Gastroesophageal sphincter (tissue), 4 donors: Measurements from ENCODE around the gene BMP8B. TPM values are rescaled to one million over a fixed set of nuclear protein-coding genes. Genes with fewer than 3 reads are reported as not detected.

ENCODE experiments used
- ATAC-seq: fragments of 150-250 bp; one replicate; pipeline ENCODE4 v1.9.1; 2016; ENCODE audit warnings: mild to moderate bottlenecking, moderate library complexity
- H3K27ac ChIP-seq, 4 donors: fragments of 200-600 bp; sonication (generic) in 3 of 4; 1 replicate in 3 of 4; 2 replicates in 1 of 4; pipeline ENCODE4 v1.5.1; 2016 to 2019
- H3K27me3 ChIP-seq: fragments of 200-600 bp; sonication (generic); one replicate; pipeline ENCODE4 v1.5.1; 2019
- H3K36me3 ChIP-seq, 2 donors: fragments of 200-600 bp; sonication (generic); one replicate each; pipeline ENCODE4 v1.5.1; 2019; ENCODE audit warnings: control low read depth in 1 of 2
- H3K4me1 ChIP-seq, 3 donors: fragments of 200-600 bp; sonication (generic); 1 replicate in 2 of 3; 2 replicates in 1 of 3; pipeline ENCODE4 v1.5.1; 2016 to 2019; ENCODE audit warnings: control low read depth in 2 of 3
- H3K4me3 ChIP-seq, 2 donors: fragments of 200-600 bp; sonication (generic); one replicate each; pipeline ENCODE4 v1.5.1; 2019; ENCODE audit warnings: mild to moderate bottlenecking in 1 of 2, moderate library complexity in 1 of 2
- H3K9me3 ChIP-seq, 3 donors: fragments of 200-600 bp; sonication (generic); one replicate each; pipeline ENCODE4 v1.5.1; 2017 to 2019; ENCODE audit warnings: control low read depth in 2 of 3
- EP300 ChIP-seq: sonication (generic); formaldehyde crosslinking; IDR thresholded peaks from one replicate; pipeline ENCODE4 v1.6.1; 2017; ENCODE audit warnings: antibody characterized with exemption, mild to moderate bottlenecking
- POLR2A ChIP-seq, 2 donors: fragments of 450-650 bp; IDR thresholded peaks; one replicate each; pipeline ENCODE4 v1.6.1; 2017; ENCODE audit warnings: antibody characterized with exemption in 2 of 2, mild to moderate bottlenecking in 2 of 2, moderate library complexity in 1 of 2
- POLR2AphosphoS5 ChIP-seq: sonication (generic); formaldehyde crosslinking; IDR thresholded peaks from one replicate; pipeline ENCODE4 v1.6.1; 2017; ENCODE audit warnings: antibody characterized with exemption
- WGBS, 2 donors: methylation state at CpG; one replicate each; pipeline ENCODE4 v1.1.5; 2018; ENCODE audit warnings: low coverage in 1 of 2; 5-methylcytosine and 5-hydroxymethylcytosine counted together
- small RNA-seq, 4 donors: library from RNA; depleted of rRNA; stranded (forward); fragments of <200 nt; gene quantifications; one replicate each; pipeline ENCODE3, GENCODE V24; 2016
- total RNA-seq, 4 donors: library from RNA; depleted of rRNA; stranded (reverse); fragments of >200 nt; gene quantifications; one replicate each; pipeline ENCODE4 v1.1.0, GENCODE V29; 2016
- TF ChIP-seq, protein P1 (sequence below), 4 experiments: fragments of 200-600 bp in 2 of 4; fragments of 450-650 bp in 2 of 4; sonication (generic) in 1 of 4; IDR thresholded peaks; one replicate each; pipeline ENCODE4 v1.5.1; 2017 to 2019; ENCODE audit warnings: antibody characterized with exemption in 4 of 4, mild to moderate bottlenecking in 2 of 4, moderate library complexity in 2 of 4

The BMP8B gene
- total RNA-seq, 4 donors from 2014 or later, result 2.0 to 4.5 (median 2.2) TPM

DNA sequence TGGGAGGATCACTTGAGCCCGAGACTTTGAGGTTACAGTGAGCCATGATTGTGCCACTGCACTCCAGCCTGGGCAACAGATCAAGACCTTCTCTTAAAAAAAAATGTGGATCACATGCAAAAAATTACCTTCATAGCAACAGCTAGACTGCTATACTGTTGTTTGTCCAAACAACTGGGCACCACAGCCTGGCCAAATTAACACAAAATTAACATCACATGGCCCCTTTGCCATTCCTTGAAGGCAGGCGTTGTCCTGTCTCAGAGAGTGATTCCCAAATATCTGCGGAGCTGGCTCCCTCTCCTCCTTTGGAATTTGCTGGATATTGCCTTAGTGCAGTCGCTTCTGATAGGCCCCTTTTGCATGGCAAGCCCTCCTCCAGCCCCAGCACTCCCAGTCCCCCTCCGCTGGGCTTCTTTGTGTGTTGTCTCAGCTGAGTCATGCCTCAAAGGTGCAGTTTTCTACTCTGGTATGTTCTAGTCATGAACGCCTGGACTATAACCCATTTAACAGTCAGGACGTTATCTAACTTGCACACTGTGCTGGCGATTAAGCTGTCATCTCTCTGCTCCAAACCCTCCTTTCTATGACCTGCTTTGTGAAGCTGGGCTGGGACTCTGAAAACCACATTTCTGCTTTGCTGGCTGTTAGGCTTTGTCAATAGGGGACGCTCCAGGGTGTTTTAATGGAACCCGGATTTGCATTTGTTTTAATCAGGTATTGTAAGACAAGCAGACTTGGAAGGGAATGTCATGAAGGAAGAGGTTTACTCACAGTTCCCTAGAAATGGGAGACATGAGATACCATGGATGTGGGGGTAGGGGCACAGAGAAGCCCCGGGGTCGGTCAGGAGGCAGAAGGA, 77.3 kb downstream of the BMP8B start:
- Histone ChIP-seq H3K36me3 (no peaks in the 10 kb centered on the region), H3K4me1 (no peaks in the 10 kb centered on the region), H3K9me3 (no peaks in the 10 kb centered on the region), H3K4me3 (no peak overlapping the region), H3K27ac (no peak overlapping the region), H3K27me3 (peaks cover 59% of the 10 kb centered on the region)
- 60 to 79% methylated on average over 5 of the region's 12 CpGs for WGBS, 2 donors
- TF ChIP-seq POLR2AphosphoS5 (no peak), POLR2A (IDR thresholded peaks at IDR 0.05) (no peak), EP300 (no peak)
- TF ChIP-seq, protein P1, sequence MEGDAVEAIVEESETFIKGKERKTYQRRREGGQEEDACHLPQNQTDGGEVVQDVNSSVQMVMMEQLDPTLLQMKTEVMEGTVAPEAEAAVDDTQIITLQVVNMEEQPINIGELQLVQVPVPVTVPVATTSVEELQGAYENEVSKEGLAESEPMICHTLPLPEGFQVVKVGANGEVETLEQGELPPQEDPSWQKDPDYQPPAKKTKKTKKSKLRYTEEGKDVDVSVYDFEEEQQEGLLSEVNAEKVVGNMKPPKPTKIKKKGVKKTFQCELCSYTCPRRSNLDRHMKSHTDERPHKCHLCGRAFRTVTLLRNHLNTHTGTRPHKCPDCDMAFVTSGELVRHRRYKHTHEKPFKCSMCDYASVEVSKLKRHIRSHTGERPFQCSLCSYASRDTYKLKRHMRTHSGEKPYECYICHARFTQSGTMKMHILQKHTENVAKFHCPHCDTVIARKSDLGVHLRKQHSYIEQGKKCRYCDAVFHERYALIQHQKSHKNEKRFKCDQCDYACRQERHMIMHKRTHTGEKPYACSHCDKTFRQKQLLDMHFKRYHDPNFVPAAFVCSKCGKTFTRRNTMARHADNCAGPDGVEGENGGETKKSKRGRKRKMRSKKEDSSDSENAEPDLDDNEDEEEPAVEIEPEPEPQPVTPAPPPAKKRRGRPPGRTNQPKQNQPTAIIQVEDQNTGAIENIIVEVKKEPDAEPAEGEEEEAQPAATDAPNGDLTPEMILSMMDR (IDR thresholded peaks at IDR 0.05), result no peak
- no peak for ATAC-seq

DNA sequence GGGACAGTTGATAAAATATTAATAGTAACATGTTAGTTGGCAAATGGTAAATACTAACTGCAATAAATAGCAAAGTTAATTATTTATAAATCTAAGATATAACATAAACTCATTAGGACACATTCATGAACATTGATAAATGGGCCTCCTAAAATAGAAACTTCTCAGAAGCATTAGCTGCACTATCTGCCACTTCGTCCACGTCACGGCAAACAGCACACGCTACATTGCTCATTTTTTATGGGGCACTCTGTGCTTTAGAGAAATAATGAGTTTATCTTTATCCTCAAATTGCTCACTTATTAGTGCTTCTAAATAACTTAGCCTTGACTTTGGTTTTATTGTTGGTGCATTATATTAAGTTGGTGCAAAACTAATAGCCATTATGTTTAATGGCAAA, 81.2 kb downstream of the BMP8B start:
- Histone ChIP-seq H3K4me1 (no peaks in the 10 kb centered on the region), H3K4me3 (no peak overlapping the region), H3K36me3 (no peaks in the 10 kb centered on the region), H3K27me3 (peaks cover 28% of the 10 kb centered on the region), H3K27ac (no peak overlapping the region), H3K9me3 (no peaks in the 10 kb centered on the region)
- TF ChIP-seq, protein P1 (IDR thresholded peaks at IDR 0.05), result no peak
- TF ChIP-seq EP300 (no peak), POLR2A (IDR thresholded peaks at IDR 0.05) (no peak), POLR2AphosphoS5 (no peak)
- 40 to 76% methylated on average over 4 of the region's 4 CpGs for WGBS, 2 donors
- no peak for ATAC-seq

Small RNA genes lying within 50 kb of the gene (small RNA-seq; reads per million reads assigned to genes)
- 0 reads per million in 4 donors for gene AL033527.1
- 0 reads per million in 4 donors for gene RNU7-121P

Other genes starting within 250 kb of the BMP8B start
- gene PABPC4, start 212.1 kb downstream of the BMP8B start, total RNA-seq, result 100 to 1,000 TPM; 101 to 160 (median 123) TPM
- gene HEYL, start 149.2 kb downstream of the BMP8B start, total RNA-seq, result 1 to 10 TPM; 3.0 to 8.4 (median 6.0) TPM
- 1 to 10 TPM in 1 of 4 donors, not detected in 3; 1.1 TPM for gene NT5C1A, start 116.8 kb downstream of the BMP8B start, total RNA-seq
- 1 to 10 TPM in 1 of 4 donors, under 1 TPM in 1, not detected in 2; 0.17 to 1.8 TPM for gene HPCAL4, start 97.4 kb downstream of the BMP8B start, total RNA-seq
- gene PPIE, start 50.0 kb downstream of the BMP8B start, total RNA-seq, result 10 to 100 TPM; 38.5 to 45.1 (median 42.0) TPM
- 1 to 10 TPM in 3 of 4 donors, under 1 TPM in 1; 0.49 to 2.6 (median 1.6) TPM for gene OXCT2, start 17.5 kb downstream of the BMP8B start, total RNA-seq
- gene TRIT1, start 94.6 kb upstream of the BMP8B start, total RNA-seq, result 10 to 100 TPM; 19.3 to 24.0 (median 21.7) TPM
- gene MYCL, start 113.1 kb upstream of the BMP8B start, total RNA-seq, result 1 to 10 TPM in 1 of 4 donors, under 1 TPM in 2, not detected in 1; 0.27 to 1.2 (median 0.69) TPM
- gene MFSD2A, start 166.3 kb upstream of the BMP8B start, total RNA-seq, result 1 to 10 TPM in 2 of 4 donors, under 1 TPM in 2; 0.84 to 4.8 (median 1.4) TPM